GM10248 (cell line): ENCODE data around the gene ZNF740.

Experiments used
- CTCF ChIA-PET: fragments of 300-600 bp; sonication (Branson Sonifier 250); formaldehyde crosslinking; extraction: SDS; loops from one replicate; lab custom pipeline; 2021; ENCODE audit warnings: antibody characterized with exemption; lab: Yijun Ruan, JAX
- POLR2A ChIA-PET: fragments of 350-650 bp; sonication (Branson Sonifier 250); formaldehyde crosslinking; extraction: SDS; loops from one replicate; lab custom pipeline; 2020; ENCODE audit warnings: antibody characterized with exemption; lab: Yijun Ruan, JAX
- DNase-seq: peaks from one replicate; pipeline ENCODE4 v3.0.0; 2012; ENCODE audit errors: extremely low spot score
- TF ChIP-seq, protein P1 (sequence below): IDR thresholded peaks from 2 replicates; pipeline ENCODE4 v1.5.1; 2012; ENCODE audit warnings: mild to moderate bottlenecking, low read depth; ENCODE audit errors: extremely low read depth, missing control alignments, control extremely low read depth

The ZNF740 gene

GRCh38 chr12:53222170-53222721 is 41.7 kb downstream of the ZNF740 start:
- TF ChIP-seq, protein P1, sequence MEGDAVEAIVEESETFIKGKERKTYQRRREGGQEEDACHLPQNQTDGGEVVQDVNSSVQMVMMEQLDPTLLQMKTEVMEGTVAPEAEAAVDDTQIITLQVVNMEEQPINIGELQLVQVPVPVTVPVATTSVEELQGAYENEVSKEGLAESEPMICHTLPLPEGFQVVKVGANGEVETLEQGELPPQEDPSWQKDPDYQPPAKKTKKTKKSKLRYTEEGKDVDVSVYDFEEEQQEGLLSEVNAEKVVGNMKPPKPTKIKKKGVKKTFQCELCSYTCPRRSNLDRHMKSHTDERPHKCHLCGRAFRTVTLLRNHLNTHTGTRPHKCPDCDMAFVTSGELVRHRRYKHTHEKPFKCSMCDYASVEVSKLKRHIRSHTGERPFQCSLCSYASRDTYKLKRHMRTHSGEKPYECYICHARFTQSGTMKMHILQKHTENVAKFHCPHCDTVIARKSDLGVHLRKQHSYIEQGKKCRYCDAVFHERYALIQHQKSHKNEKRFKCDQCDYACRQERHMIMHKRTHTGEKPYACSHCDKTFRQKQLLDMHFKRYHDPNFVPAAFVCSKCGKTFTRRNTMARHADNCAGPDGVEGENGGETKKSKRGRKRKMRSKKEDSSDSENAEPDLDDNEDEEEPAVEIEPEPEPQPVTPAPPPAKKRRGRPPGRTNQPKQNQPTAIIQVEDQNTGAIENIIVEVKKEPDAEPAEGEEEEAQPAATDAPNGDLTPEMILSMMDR, result no peak
- ChIA-PET CTCF (interaction anchor here (1.6 to 17.4 kb wide), 2 partner anchors 9 to 102 kb away, joined by 5 to 206 read pairs; partner anchors contain the start of gene AAAS), POLR2A (no interaction called here)
- DNase-seq, result no peak

GRCh38 chr12:53222806-53223261 is 42.3 kb downstream of the ZNF740 start:
- ChIA-PET CTCF (interaction anchor here (1.0 to 1.6 kb wide), 2 partner anchors 9 to 28 kb away, joined by 3 to 5 read pairs; no protein-coding TSS in a partner anchor), POLR2A (no interaction called here)
- no peak for DNase-seq
- TF ChIP-seq, protein P1, result no peak

DNA sequence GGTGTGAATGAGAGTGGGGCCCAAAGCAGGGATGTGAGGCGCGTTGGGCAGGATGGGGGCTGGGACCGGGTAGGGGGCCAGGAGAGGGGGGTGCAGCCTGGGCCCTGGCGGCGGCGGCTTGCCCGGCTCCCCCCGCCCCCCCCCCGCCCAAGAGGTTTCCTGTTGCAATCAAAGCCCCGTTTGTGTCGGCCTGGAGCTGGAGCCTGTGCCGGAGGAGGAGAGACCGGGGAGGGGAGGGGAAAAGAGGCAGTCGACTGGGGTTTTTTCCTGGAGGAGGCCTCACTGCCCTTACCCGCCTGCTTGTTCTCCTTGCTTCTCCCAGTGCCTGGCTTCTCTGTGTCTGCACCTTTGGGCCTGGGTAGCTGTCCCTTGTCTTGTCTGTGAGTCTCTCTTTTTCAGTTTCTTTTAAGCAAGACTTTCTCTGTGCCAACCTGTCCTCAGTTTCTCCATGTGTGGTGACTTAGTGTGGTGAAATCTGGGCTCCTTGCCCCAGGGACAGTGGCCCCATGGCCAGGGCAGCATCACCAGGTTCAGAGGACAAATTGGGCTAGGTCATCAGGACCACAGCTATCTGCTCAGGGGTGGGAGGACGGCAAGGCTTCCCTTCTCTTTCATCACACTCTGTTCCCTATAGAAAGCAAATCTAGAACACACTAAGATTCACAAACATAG is 43.0 kb downstream of the ZNF740 start:
- TF ChIP-seq, protein P1, result no peak
- POLR2A ChIA-PET, result interaction anchor here (0.6 kb wide), 1 partner anchor 154 kb away, joined by 5 read pairs; no protein-coding TSS in a partner anchor
- CTCF ChIA-PET, result interaction anchor here (1.0 to 1.6 kb wide), 2 partner anchors 10 to 28 kb away, joined by 3 to 5 read pairs; no protein-coding TSS in a partner anchor
- no peak for DNase-seq

DNA sequence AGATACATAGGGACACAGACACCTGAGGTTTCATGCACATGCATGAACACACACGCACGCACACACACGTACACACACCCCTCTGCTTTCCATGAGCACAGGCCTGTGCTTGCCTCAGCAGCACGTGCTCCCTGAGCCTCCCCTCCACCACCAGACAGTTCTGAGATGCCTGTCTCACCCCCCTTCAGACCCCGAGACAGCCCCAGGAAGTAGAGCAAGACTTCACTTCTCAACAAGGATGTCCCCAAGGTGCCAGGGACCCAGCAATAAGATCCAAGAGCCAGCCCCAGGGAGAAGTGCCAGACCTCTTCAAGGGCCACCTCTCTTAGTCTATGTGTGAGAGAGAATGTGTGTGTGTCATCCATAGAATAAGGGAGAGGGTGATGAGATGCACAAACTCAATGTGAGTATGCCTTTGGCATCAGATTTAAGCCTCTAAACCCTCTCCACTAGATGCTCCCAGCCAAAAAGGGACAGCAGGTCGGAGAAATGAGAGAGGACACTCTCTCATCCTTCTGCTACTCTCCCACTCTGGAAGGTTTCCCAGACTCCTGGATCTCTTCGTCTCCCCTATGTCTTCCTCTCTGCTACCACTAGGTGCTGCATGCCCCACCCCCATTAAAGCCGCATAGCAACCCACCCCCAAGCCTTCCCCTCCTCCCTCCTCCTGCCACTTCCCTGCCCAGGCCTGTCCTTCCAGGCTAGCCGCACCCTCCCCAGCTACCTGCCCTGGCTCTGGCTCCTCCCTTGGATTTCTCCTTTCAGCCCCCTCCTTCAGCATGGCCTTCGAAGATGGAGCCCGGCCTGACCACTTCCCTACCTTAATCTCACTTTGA is 43.8 kb downstream of the ZNF740 start:
- POLR2A ChIA-PET, result no interaction called here
- TF ChIP-seq, protein P1, result no peak
- CTCF ChIA-PET, result interaction anchor here (0.8 to 1.5 kb wide), 5 partner anchors 11 to 97 kb away, joined by 3 to 5 read pairs (median 3); partner anchors contain the start of gene AAAS
- no peak for DNase-seq

GRCh38 chr12:53224897-53225634 is 44.5 kb downstream of the ZNF740 start:
- CTCF ChIA-PET, result interaction anchor here (0.8 to 1.5 kb wide), 6 partner anchors 12 to 97 kb away, joined by 3 to 5 read pairs (median 4); partner anchors contain the start of gene AAAS
- TF ChIP-seq, protein P1, result no peak
- no peak for DNase-seq
- POLR2A ChIA-PET, result no interaction called here
